GM12865 (cell line): ENCODE measurements around the gene RAPGEF2.

ENCODE experiments used
- DNase-seq: peaks from one replicate; pipeline ENCODE4 v3.0.0; 2010; ENCODE audit warnings: low read depth
- H3K4me3 ChIP-seq: 2 replicates; pipeline ENCODE4 v1.5.1; 2011; ENCODE audit warnings: mild to moderate bottlenecking, low read depth, low read length, control low read depth
- CTCF ChIP-seq: IDR thresholded peaks from 2 replicates; pipeline ENCODE4 v1.5.1; 2011; ENCODE audit warnings: low read length, control low read depth, low read depth, inconsistent platforms; ENCODE audit not compliant: insufficient read depth; ENCODE audit errors: missing control alignments

The RAPGEF2 gene

DNA sequence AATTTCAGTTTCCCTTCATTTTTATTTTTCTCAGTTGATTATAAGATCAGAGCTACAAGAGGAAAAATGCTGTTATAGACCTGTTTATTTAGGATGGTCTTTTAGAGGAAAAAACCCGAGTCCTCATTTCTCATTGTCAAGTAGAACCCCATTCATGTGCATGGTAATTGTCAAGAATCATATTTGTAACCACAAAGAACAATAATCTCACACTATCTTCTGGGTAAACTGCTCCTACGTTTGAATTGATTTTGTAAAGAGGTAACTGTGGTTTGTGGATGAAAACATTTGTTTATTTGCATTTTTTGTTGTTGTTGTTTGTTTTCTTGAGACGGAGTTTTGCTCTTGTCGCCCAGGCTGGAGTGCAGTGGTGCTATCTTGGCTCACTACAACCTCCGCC is 23.8 kb downstream of the RAPGEF2 start:
- TF ChIP-seq CTCF, result no peak
- no peak for DNase-seq
- H3K4me3 ChIP-seq, result no peak overlapping the region

DNA sequence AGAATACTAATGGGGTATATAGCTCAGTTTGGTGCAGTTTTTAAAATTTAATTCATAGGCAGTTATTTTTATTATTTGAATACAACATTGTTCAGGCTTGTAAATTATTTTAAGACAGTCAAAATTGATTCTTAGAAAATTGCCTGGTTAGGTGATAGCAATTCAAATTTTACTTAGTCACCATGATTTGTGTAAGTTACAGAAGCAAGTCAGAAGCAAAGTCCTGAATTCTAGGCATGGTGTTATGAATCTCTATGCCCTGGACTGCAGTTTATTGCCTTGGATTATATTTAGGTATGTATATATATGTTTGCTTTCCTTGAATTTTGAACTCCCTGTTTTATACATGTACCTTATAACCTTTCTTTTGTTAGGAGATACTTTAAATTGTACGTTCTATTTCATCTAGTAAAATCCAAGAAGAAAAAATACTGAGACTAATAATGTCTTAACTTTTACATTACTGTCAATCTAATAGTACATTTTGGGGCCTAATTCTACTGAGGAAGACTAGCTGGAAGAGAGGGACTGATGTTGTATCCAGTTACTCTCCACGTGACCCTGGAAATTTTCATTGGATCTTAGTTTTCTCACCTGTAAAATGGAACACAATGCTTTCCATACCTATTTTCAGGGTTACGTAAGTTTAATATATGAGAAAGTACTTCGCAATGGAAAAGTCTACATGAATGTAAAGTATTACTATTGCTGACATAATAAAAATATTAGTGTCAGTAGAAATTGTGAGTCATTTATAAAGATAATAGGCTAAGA is 25.1 kb downstream of the RAPGEF2 start:
- no peak for DNase-seq
- no peak overlapping the region for H3K4me3 ChIP-seq
- no peak for TF ChIP-seq CTCF

GRCh38 chr4:159129814-159130550 is 27.1 kb downstream of the RAPGEF2 start:
- DNase-seq, result no peak
- no peak for TF ChIP-seq CTCF
- H3K4me3 ChIP-seq, result no peak overlapping the region

DNA sequence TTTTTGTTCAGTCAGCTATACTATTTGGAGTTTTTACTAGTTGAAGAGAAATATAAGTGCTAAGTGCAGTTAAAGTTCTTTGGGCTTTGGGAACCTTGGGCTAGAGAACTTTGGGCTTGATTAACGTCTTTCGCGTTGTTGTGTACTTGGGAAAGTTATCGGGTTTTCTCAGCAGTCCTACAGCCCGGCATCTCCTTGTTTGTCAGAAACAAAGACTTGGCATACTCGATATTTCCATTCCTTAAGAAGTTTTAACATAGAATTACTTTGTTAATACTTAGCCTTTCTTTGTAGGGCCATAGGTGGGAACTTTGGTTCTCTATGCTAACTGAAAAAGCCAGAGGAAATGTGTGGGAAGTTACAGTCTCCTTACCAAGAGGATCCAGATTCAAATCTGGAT is 28.7 kb downstream of the RAPGEF2 start:
- H3K4me3 ChIP-seq, result no peak overlapping the region
- no peak for TF ChIP-seq CTCF
- DNase-seq, result no peak

DNA sequence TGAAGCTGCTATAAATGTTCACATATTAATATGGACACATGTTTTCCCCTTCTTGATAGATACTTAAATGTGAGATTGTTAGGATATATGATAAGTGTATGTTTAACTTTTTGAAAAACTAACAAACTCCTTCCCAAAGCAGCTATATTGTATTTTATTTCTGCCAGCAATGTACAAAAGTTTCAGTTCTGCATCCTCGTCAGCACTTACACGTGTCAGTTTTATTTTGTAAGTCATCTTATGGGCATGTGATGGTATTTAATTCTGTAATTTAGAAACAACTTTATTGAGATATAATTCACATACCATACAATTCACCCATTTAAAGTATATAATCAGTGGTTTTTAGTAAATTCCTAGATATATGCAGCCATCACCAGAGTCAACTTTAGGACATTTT is 31.6 kb downstream of the RAPGEF2 start:
- no peak overlapping the region for H3K4me3 ChIP-seq
- no peak for DNase-seq
- TF ChIP-seq CTCF, result no peak

- no peak for TF ChIP-seq CTCF
- DNase-seq, result no peak
- H3K4me3 ChIP-seq, result no peak overlapping the region
Measured at GRCh38 chr4:159137176-159137575, 34.3 kb downstream of the RAPGEF2 start.

- DNase-seq, result no peak
- no peak for TF ChIP-seq CTCF
- H3K4me3 ChIP-seq, result no peak overlapping the region
Measured at GRCh38 chr4:159138436-159138835, 35.6 kb downstream of the RAPGEF2 start.
